Measurements from ENCODE around the gene CELF1.

Gene CELF1

GRCh38 chr11:47552566-47553405 lies at the start of gene CELF1:
Gene CELF1, minus strand, starts transcription at chr11:47553132. Its CDS starts 53,609 bp downstream, at chr11:47499523.
- DNase-seq, result peak; percentile 73

GRCh38 chr11:47599902-47600301 lies 47.0 kb upstream of the CELF1 start:
- no peak for DNase-seq

- DNase-seq, result no peak
Observed at GRCh38 chr11:47595967-47596366, 43.0 kb upstream of the CELF1 start.

- no peak for DNase-seq
Observed at GRCh38 chr11:47595029-47595428, 42.1 kb upstream of the CELF1 start.

GRCh38 chr11:47593934-47594855 lies 41.3 kb upstream of the CELF1 start, which contains the start of gene C1QTNF4:
Gene C1QTNF4, minus strand, starts transcription at chr11:47594411. Its CDS starts 3,601 bp downstream, at chr11:47590810.
- DNase-seq, result no peak

GRCh38 chr11:47593492-47593933 lies 40.6 kb upstream of the CELF1 start:
- no peak for DNase-seq

GRCh38 chr11:47592970-47593369 lies 40.0 kb upstream of the CELF1 start:
- DNase-seq, result no peak

GRCh38 chr11:47592251-47592650 lies 39.3 kb upstream of the CELF1 start:
- no peak for DNase-seq

GRCh38 chr11:47591764-47592163 lies 38.8 kb upstream of the CELF1 start:
- DNase-seq, result no peak

- no peak for DNase-seq
Observed at GRCh38 chr11:47589977-47590861, 37.3 kb upstream of the CELF1 start.

GRCh38 chr11:47589584-47589976 lies 36.6 kb upstream of the CELF1 start:
- DNase-seq, result no peak

- peak; percentile 55 for DNase-seq
Observed at GRCh38 chr11:47589118-47589517, 36.2 kb upstream of the CELF1 start.

GRCh38 chr11:47587723-47588326 lies 34.9 kb upstream of the CELF1 start:
- peak; percentile 62 for DNase-seq

GRCh38 chr11:47587039-47587716 lies 34.2 kb upstream of the CELF1 start:
- DNase-seq, result no peak

GRCh38 chr11:47586098-47586855 lies 33.3 kb upstream of the CELF1 start, which contains the start of gene FAM180B:
Gene FAM180B, plus strand, starts transcription at chr11:47586678. Its CDS starts 91 bp downstream, at chr11:47586769.
- DNase-seq, result no peak

GRCh38 chr11:47583844-47584243 lies 30.9 kb upstream of the CELF1 start:
- DNase-seq, result no peak

GRCh38 chr11:47578524-47579494 lies 25.9 kb upstream of the CELF1 start, which contains the start of the genes KBTBD4 and NDUFS3:
Gene KBTBD4, minus strand, starts transcription at chr11:47578970. Its CDS starts 19 bp downstream, at chr11:47578951.
Gene NDUFS3, plus strand, starts transcription at chr11:47579074. Its CDS starts 18 bp downstream, at chr11:47579092.
- peak; percentile 85 for DNase-seq

GRCh38 chr11:47577460-47578041 lies 24.6 kb upstream of the CELF1 start:
- DNase-seq, result no peak

GRCh38 chr11:47573321-47573720 lies 20.4 kb upstream of the CELF1 start:
- no peak for DNase-seq

Data from 8988T (cell line).